Left ventricle myocardium superior (tissue), 1 donor: ENCODE data around the gene ZNF814. TPM values are rescaled to one million over a fixed set of nuclear protein-coding genes. Genes with fewer than 3 reads are reported as not detected.

ENCODE experiments used
- total RNA-seq: library from RNA; stranded (reverse); fragmentation: NEBNext Ultra II Directional; extraction: Animal tissue kit (Norgen Biotek cat#: 25700); gene quantifications from one replicate; pipeline ENCODE4 v1.2.1, GENCODE V29; 2021
- donor health status: DM: no; HTN: yes; CAD: no; lungs with severe emphysema.

The ZNF814 gene
- total RNA-seq, 1 donor from 2014 or later: 14.1 TPM

Other genes with a start within 250 kb of the ZNF814 start
- gene ZSCAN4, start 220.1 kb downstream of the ZNF814 start, total RNA-seq: not detected
- gene ZNF551, start 207.1 kb downstream of the ZNF814 start, total RNA-seq: 3.1 TPM
- gene ZNF154, start 179.8 kb downstream of the ZNF814 start, total RNA-seq: 3.5 TPM
- gene ZNF671, start 161.4 kb downstream of the ZNF814 start, total RNA-seq: 6.7 TPM
- 15.9 TPM for gene ZNF776, start 142.2 kb downstream of the ZNF814 start, total RNA-seq
- 8.9 TPM for gene ZNF586, start 119.4 kb downstream of the ZNF814 start, total RNA-seq
- 5.5 TPM for gene ZNF552, start 74.1 kb downstream of the ZNF814 start, total RNA-seq
- 5.6 TPM for gene ZNF587B, start 58.7 kb downstream of the ZNF814 start, total RNA-seq
- gene ZNF587, start 39.2 kb downstream of the ZNF814 start, total RNA-seq: 17.7 TPM
- gene ZNF417, start 27.6 kb upstream of the ZNF814 start, total RNA-seq: 12.0 TPM
- 12.0 TPM for gene ZNF418, start 46.4 kb upstream of the ZNF814 start, total RNA-seq
- 11.0 TPM for gene ZNF256, start 58.7 kb upstream of the ZNF814 start, total RNA-seq
- gene C19orf18, start 85.5 kb upstream of the ZNF814 start, total RNA-seq: 2.0 TPM
- gene ZNF606, start 113.8 kb upstream of the ZNF814 start, total RNA-seq: 14.1 TPM
- gene ZSCAN1, start 145.0 kb upstream of the ZNF814 start, total RNA-seq: not detected
- 4.1 TPM for gene ZNF135, start 170.2 kb upstream of the ZNF814 start, total RNA-seq
- gene ZSCAN18, start 209.2 kb upstream of the ZNF814 start, total RNA-seq: 73.4 TPM